Measurements from ENCODE around the gene TRIM7.

Gene TRIM7

DNA sequence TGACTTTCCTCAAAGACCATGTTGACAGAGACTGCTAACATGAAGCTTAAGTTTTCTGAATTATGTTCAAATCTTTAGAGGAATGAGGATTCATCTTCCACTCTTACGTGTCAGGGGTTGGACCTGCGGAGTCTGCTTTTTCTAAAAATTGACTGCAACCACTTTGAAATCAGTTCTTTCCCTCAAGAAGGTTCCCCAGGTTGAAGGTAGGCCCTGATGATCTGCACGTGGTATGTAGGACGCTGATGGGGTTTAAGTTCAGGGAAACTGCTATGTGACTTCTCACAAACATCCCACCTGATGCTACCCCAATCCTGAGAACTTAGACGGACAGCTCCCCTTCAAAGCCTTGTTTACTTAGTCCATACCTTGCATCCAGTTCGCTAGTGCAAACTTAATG lies 31.5 kb upstream of the TRIM7 start:
- no peak for TF ChIP-seq CTCF (IDR thresholded peaks at IDR 0.05; ENCODE audit: low read depth, low read length, missing control alignments)
- DNase-seq (ENCODE audit: extremely low read depth, low read depth), result no peak
- no peak overlapping the region for H3K4me3 ChIP-seq (replicated peaks; ENCODE audit: low read depth, low read length)

DNA sequence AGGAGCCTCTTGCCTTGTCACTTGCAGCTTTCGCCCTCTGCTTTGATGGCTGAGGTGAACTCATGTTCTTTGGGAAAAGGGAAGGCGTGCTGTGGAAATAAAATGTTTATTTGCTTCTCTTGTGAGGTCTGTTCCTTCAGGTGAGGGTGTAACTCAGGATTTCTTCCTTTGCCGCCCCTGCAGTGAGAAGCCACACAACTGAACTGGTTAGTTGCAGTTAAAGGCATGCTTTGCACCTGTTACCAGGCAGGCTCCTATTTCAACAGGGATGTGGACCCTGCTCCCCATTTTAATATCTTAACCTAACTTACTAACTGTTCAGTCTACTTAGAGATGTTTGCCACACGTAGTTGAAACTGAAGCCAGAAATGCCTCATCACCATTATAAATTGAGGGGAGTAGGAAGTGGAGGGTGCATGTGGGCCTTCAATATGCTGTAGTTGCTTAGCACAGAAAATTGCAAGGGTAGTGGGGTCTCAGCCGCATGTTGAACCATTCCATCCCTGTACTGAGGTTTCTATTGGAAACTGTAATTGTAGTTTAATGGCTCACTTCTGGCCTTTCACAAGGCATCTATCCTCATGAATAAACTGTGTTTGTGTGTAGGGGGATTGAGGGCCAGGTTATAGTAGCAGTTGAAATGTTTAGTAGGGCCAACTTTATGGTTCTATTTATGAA lies 30.8 kb upstream of the TRIM7 start:
- no peak for DNase-seq (ENCODE audit: extremely low read depth, low read depth)
- H3K4me3 ChIP-seq (replicated peaks; ENCODE audit: low read depth, low read length), result no peak overlapping the region
- TF ChIP-seq CTCF (IDR thresholded peaks at IDR 0.05; ENCODE audit: low read depth, low read length, missing control alignments), result no peak

DNA sequence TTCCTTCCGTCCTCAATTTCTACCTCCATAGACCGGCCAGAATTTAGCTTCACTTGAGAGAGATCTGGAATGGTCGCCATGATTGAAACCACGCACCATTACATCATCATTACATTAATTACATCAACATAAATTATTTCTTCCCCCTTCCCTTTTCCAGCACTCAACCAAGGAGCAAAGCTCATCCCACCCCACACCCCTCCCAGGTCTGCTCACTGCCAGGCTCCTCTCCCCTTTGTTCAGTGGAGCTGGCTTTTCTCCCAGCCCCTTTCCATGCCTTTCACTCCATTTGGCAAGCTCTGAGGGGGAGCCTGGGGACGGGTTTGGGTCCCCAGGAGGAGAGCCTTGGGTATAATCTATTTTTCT lies 30.3 kb upstream of the TRIM7 start:
- no peak for DNase-seq (ENCODE audit: extremely low read depth, low read depth)
- no peak for TF ChIP-seq CTCF (IDR thresholded peaks at IDR 0.05; ENCODE audit: low read depth, low read length, missing control alignments)
- no peak overlapping the region for H3K4me3 ChIP-seq (replicated peaks; ENCODE audit: low read depth, low read length)

DNA sequence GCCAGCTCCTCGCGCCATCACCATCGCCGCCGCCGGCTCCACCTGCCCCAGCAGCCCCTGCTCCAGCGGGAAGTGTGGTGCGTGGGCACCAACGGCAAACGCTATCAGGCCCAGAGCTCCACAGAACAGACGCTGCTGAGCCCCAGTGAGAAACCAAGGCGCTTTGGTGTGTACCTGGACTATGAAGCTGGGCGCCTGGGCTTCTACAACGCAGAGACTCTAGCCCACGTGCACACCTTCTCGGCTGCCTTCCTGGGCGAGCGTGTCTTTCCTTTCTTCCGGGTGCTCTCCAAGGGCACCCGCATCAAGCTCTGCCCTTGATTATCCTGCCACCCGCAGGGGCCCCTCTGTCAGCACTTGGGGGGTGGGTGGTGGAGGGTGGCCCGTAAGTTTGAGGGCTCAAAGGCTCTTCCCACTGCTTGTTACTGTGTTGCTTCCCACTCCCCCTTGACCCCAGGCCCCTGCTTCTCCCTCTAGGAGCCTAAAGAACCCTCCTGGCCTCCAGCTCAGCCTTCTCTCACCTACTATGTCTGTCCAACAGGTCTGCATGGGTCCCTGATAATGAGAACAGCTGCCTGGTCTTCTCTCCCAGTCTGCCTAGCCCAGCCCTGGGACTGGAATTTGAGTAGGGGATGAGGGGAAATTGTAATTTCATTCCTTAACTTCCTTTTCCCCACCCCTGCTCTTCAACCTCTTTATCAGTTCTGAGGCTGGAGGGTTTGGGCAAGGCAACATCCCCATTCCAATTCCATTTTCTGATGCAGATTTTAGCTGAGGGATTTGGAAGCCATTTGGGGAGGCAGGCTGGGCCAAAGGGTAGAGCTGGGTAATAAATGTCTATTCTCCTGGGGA lies 29.7 kb upstream of the TRIM7 start:
- DNase-seq (ENCODE audit: extremely low read depth, low read depth), result no peak
- no peak overlapping the region for H3K4me3 ChIP-seq (replicated peaks; ENCODE audit: low read depth, low read length)
- no peak for TF ChIP-seq CTCF (IDR thresholded peaks at IDR 0.05; ENCODE audit: low read depth, low read length, missing control alignments)

GRCh38 chr5:181233801-181234454 lies 28.9 kb upstream of the TRIM7 start:
- no peak overlapping the region for H3K4me3 ChIP-seq (replicated peaks; ENCODE audit: low read depth, low read length)
- no peak for TF ChIP-seq CTCF (IDR thresholded peaks at IDR 0.05; ENCODE audit: low read depth, low read length, missing control alignments)
- no peak for DNase-seq (ENCODE audit: extremely low read depth, low read depth)

DNA sequence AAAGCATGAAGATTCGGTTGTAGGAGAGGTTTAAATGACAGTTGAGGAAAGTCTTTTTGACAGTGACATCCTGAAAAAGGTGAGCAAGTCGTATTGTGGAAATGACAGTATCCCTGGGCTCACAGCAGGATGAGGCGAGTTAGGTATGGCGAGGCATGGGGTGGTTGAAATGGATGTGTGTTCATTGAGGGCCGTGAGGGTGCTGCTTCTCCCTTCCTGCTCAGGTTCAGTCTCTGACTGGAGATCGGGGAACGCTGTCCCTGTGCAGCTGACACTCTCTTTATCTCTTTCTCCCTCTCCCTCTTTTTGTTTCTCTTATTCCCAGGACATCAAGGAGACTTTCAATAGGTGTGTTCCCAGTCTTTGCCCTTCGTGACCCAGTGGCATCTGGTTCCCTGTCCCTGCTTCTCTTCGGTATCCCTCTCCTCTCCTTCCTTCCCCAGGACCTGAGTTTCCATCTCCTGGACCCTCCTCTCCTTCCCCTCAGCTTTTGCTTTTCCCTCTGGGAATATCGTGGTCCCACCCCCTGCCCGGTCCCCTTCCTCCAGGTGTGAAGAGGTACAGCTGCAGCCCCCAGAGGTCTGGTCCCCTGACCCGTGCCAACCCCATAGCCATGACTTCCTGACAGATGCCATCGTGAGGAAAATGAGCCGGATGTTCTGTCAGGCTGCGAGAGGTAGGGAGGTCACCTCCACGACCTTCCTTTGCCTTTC lies 28.2 kb upstream of the TRIM7 start:
- DNase-seq (ENCODE audit: extremely low read depth, low read depth), result no peak
- TF ChIP-seq CTCF (IDR thresholded peaks at IDR 0.05; ENCODE audit: low read depth, low read length, missing control alignments), result no peak
- H3K4me3 ChIP-seq (replicated peaks; ENCODE audit: low read depth, low read length), result no peak overlapping the region
